Fibroblast of pulmonary artery (primary cell): ENCODE measurements around the gene TRAF3IP3.

ENCODE experiments used
- DNase-seq: peaks from one replicate; pipeline ENCODE4 v3.0.0-alpha.2; 2010; ENCODE audit warnings: low read depth
- H3K4me3 ChIP-seq: replicated peaks from 2 replicates; pipeline ENCODE4 v1.5.1; 2011; ENCODE audit warnings: low read depth, mild to moderate bottlenecking, control low read depth, low read length, moderate library complexity
- CTCF ChIP-seq: IDR thresholded peaks from 2 replicates; pipeline ENCODE4 v1.5.1; 2011; ENCODE audit warnings: mild to moderate bottlenecking, control low read depth, low read length, inconsistent platforms; ENCODE audit errors: missing control alignments

Gene TRAF3IP3

GRCh38 chr1:209819058-209819457, 63.2 kb downstream of the TRAF3IP3 start:
- TF ChIP-seq CTCF = no peak
- DNase-seq = no peak
- H3K4me3 ChIP-seq = no peak overlapping the region

GRCh38 chr1:209820986-209821385, 65.1 kb downstream of the TRAF3IP3 start:
- H3K4me3 ChIP-seq = no peak overlapping the region
- no peak for TF ChIP-seq CTCF
- no peak for DNase-seq

DNA sequence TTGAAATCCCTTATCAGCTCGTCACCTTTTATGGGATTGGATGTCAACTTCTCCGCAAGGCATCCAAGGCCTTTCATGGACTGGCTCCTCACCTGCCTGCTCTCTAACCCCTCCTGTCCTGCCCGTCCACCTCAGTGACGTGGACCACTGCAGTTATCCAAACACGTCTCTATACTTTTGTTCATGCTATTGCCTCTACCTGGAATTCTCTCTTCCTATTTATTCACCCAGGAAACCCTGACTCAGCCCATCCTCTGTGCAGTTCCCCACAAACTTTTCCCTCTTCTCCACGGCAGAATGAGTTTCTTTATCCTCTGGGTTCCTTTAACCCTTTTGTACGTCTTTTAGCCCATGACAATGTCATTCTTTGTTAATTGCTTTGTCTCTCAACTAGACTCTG, 66.9 kb downstream of the TRAF3IP3 start:
- no peak for TF ChIP-seq CTCF
- no peak overlapping the region for H3K4me3 ChIP-seq
- no peak for DNase-seq

DNA sequence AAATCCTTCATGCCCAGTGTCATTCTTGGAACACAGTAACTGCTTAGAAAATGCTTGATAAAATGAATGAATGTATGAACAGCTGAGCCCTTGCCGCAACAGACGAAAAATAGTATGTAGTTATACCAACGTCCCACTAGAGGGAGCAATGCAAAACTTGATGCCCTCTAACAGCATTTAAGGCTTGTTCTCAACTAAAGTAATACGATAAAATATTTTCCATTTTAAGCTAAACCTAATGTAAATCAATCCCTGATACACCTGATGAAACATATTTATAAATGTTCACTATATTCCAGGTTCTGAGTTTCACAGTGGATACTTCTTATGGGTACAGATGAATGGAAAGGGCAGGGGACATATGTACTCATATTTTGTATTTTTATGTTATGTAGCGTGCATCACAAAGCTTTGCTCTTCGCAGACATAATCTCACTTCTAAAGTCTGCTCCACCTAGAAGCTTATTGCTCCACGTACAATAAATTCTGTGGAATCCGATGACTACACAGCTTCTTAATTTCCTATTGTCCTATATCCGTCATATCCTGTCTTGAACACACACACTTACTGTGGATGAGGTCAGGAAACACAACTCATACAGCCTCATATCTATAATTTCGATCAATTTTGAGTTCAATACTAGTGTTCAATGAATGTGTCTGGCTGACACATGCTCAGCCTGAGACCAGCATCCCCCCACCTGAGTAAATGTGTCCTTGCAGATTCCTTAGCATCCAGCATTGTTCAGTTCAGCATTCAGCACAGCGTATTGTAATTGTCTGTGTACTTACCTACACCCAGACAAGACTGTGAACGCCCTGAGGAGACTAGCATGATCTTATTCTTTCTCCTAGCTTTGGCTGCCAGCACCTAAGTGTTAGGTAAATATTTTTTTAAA, 67.5 kb downstream of the TRAF3IP3 start:
- DNase-seq = peak; percentile 90
- H3K4me3 ChIP-seq = no peak overlapping the region
- TF ChIP-seq CTCF = peak; percentile 78

DNA sequence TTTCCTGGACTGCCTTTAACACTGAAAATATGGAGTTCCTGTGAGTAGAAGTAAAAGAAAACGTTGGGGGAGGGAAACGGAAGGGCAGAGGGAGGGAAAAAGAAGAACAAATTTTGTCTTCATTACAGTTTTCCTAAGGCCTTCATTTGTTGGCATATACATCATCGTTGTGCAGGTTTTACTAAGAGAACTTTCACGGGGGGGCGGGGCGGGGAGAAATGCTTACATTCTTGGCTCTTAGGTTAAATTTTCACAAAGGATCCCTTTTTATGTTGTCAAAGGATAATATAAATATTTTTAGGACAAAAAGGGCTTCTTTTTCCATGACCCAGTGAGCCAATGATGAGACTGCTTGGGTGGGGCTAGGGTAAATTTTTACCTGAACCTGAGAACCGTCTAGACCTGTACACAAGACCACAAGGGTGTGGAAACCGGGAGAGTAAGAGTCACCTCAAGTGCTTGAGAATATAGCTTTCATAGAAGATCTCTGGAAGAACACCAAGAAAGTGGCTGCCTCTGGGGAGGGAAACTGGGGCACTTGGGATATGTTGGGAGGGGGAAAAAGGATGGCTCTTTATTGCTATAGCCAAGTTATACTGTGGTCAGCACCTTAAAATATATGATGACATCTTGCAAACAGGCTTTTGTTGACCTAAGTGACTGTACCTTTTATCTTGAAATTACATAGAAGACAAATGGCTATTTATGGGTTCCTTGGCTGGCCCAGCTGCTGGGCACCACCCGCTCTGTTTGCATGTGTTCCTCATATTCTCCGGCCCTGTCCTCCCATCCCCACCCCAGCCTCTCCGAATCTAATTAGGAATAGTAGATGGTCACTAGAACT, 70.0 kb downstream of the TRAF3IP3 start:
- H3K4me3 ChIP-seq = no peak overlapping the region
- no peak for TF ChIP-seq CTCF
- no peak for DNase-seq

GRCh38 chr1:209827384-209828262, 71.8 kb downstream of the TRAF3IP3 start, which contains the start of gene UTP25:
Gene UTP25, plus strand, starts transcription at chr1:209827972. Its CDS starts 92 bp downstream, at chr1:209828064.
- peak within 1 kb of the TSS; percentile 97 for H3K4me3 ChIP-seq
- peak; percentile 85 for TF ChIP-seq CTCF
- DNase-seq = peak; percentile 99
